Neural cell (in vitro differentiated cells): Measurements from ENCODE around the gene HEBP1. TPM values are rescaled to one million over a fixed set of nuclear protein-coding genes. Genes with fewer than 3 reads are reported as not detected.

ENCODE experiments used
- H2AFZ ChIP-seq: fragments of 200-600, 300-800 bp; sonication (generic), shearing (Covaris generic); 2 replicates; pipeline ENCODE4 v1.6.0; 2014; ENCODE audit warnings: low read depth, mild to moderate bottlenecking, antibody characterized with exemption, low read length, moderate library complexity
- H3F3A ChIP-seq: fragments of 200-600 bp; shearing (Covaris generic); 2 replicates; pipeline ENCODE4 v1.6.1; 2016; ENCODE audit warnings: mild to moderate bottlenecking, moderate library complexity, mixed read lengths, antibody characterized with exemption, low read length; ENCODE audit not compliant: insufficient read depth, poor library complexity, severe bottlenecking
- H3K27ac ChIP-seq: fragments of 200-600, 300-800 bp; sonication (generic), shearing (Covaris generic); 2 replicates; pipeline ENCODE4 v1.5.1; 2014; ENCODE audit warnings: mild to moderate bottlenecking, low read length, moderate library complexity
- H3K27me3 ChIP-seq: fragments of 300-800, 200-600 bp; sonication (generic), shearing (Covaris generic); 2 replicates; pipeline ENCODE4 v1.6.0; 2014; ENCODE audit warnings: mild to moderate bottlenecking, low read depth, low read length, moderate library complexity; ENCODE audit not compliant: insufficient read depth
- H3K36me3 ChIP-seq: fragments of 300-800, 200-600 bp; sonication (generic), shearing (Covaris generic); 2 replicates; pipeline ENCODE4 v1.5.1; 2014; ENCODE audit warnings: mild to moderate bottlenecking, antibody characterized with exemption, low read length, moderate library complexity; ENCODE audit not compliant: insufficient read depth
- H3K4me2 ChIP-seq: fragments of 300-800, 200-600 bp; sonication (generic), shearing (Covaris generic); 2 replicates; pipeline ENCODE4 v1.6.0; 2014; ENCODE audit warnings: mild to moderate bottlenecking, low read length
- H3K4me3 ChIP-seq: fragments of 300-800, 200-600 bp; sonication (generic), shearing (Covaris generic); 2 replicates; pipeline ENCODE4 v1.5.1; 2014; ENCODE audit warnings: mild to moderate bottlenecking, low read length, moderate library complexity
- H3K79me2 ChIP-seq: fragments of 200-600 bp; shearing (Covaris generic); replicated peaks from 2 replicates; pipeline ENCODE4 v1.6.0; 2014; ENCODE audit warnings: mild to moderate bottlenecking, low read length, moderate library complexity; ENCODE audit not compliant: insufficient read depth
- H3K9ac ChIP-seq: fragments of 300-800, 200-600 bp; sonication (generic), shearing (Covaris generic); 2 replicates; pipeline ENCODE4 v1.6.1; 2016; ENCODE audit warnings: mild to moderate bottlenecking, low read length, mixed read lengths
- H3K9me2 ChIP-seq: fragments of 200-600 bp; shearing (Covaris generic); 2 replicates; pipeline ENCODE4 v1.6.1; 2016; ENCODE audit warnings: mild to moderate bottlenecking, low read length, mixed read lengths; ENCODE audit not compliant: insufficient read depth
- H3K9me3 ChIP-seq: fragments of 200-600, 300-800 bp; sonication (generic), shearing (Covaris generic); 2 replicates; pipeline ENCODE4 v1.6.1; 2016; ENCODE audit warnings: mild to moderate bottlenecking, mixed run types, low read length, moderate library complexity, mixed read lengths
- H4K20me1 ChIP-seq: fragments of 200-600 bp; shearing (Covaris generic); 2 replicates; pipeline ENCODE4 v1.6.1; 2016; ENCODE audit warnings: mild to moderate bottlenecking, mixed run types; ENCODE audit not compliant: insufficient read depth
- CTCF ChIP-seq: fragments of 450-650 bp; IDR thresholded peaks from 2 replicates; pipeline ENCODE4 v1.5.1; 2014; ENCODE audit warnings: antibody characterized with exemption, mild to moderate bottlenecking, moderate library complexity; ENCODE audit not compliant: poor library complexity, severe bottlenecking
- EP300 ChIP-seq: fragments of 450-650 bp; conservative IDR thresholded peaks from 2 replicates; pipeline ENCODE4 v1.6.1; 2014; ENCODE audit warnings: antibody characterized with exemption, mild to moderate bottlenecking, moderate library complexity; ENCODE audit not compliant: poor library complexity, severe bottlenecking
- EZH2 ChIP-seq: fragments of 200-600, 300-800 bp; shearing (Covaris generic), sonication (generic); IDR thresholded peaks from 2 replicates; pipeline ENCODE4 v1.6.1; 2014; ENCODE audit warnings: antibody characterized with exemption, low read length, borderline replicate concordance, mild to moderate bottlenecking; ENCODE audit not compliant: insufficient read depth, poor library complexity, severe bottlenecking
- MXI1 ChIP-seq: fragments of 450-650 bp; conservative IDR thresholded peaks from 2 replicates; pipeline ENCODE4 v1.6.1; 2014; ENCODE audit warnings: antibody characterized with exemption, mild to moderate bottlenecking; ENCODE audit not compliant: poor library complexity, severe bottlenecking
- POLR2AphosphoS5 ChIP-seq: IDR thresholded peaks from 2 replicates; pipeline ENCODE4 v1.6.1; 2012
- RAD21 ChIP-seq: fragments of 450-650 bp; conservative IDR thresholded peaks from 2 replicates; pipeline ENCODE4 v1.6.1; 2014; ENCODE audit warnings: antibody characterized with exemption, mild to moderate bottlenecking, moderate library complexity
- REST ChIP-seq: IDR thresholded peaks from 2 replicates; pipeline ENCODE4 v1.6.1; 2012; ENCODE audit warnings: borderline replicate concordance
- SMC3 ChIP-seq: fragments of 450-650 bp; conservative IDR thresholded peaks from 2 replicates; pipeline ENCODE4 v1.6.1; 2014; ENCODE audit warnings: antibody characterized with exemption, mild to moderate bottlenecking, moderate library complexity; ENCODE audit not compliant: poor library complexity
- TAF1 ChIP-seq: IDR thresholded peaks from 2 replicates; pipeline ENCODE4 v1.6.1; 2012; ENCODE audit warnings: low read depth
- polyA plus RNA-seq: library from polyadenylated mRNA; depleted of rRNA; stranded (reverse); fragments of >200 nt; gene quantifications from 2 replicates; pipeline ENCODE4 v1.2.3, GENCODE V29; 2014

The HEBP1 gene
- polyA plus RNA-seq, 1 donor from 2014 or later = 1.2 TPM

- Histone ChIP-seq H3K4me3 (no peak overlapping the region), H3F3A (no peaks in the 10 kb centered on the region), H2AFZ (no peak overlapping the region), H3K9ac (no peak overlapping the region), H3K4me2 (no peak overlapping the region), H3K79me2 (no peaks in the 10 kb centered on the region), H3K27ac (no peak overlapping the region), H3K9me3 (no peaks in the 10 kb centered on the region), H3K27me3 (no peaks in the 10 kb centered on the region), H3K36me3 (no peaks in the 10 kb centered on the region), H3K9me2 (no peaks in the 10 kb centered on the region), H4K20me1 (no peaks in the 10 kb centered on the region)
- TF ChIP-seq SMC3 (no peak), EZH2 (no peak), CTCF (no peak), TAF1 (no peak), POLR2AphosphoS5 (no peak), REST (no peak), RAD21 (no peak), EP300 (no peak), MXI1 (no peak)
These were observed 13.2 kb downstream of the HEBP1 start for GRCh38 chr12:12986775-12987331.

GRCh38 chr12:12985817-12986408 lies 14.2 kb downstream of the HEBP1 start:
- Histone ChIP-seq H4K20me1 (no peaks in the 10 kb centered on the region), H3K79me2 (no peaks in the 10 kb centered on the region), H3K4me3 (no peak overlapping the region), H3K36me3 (no peaks in the 10 kb centered on the region), H3K9me3 (no peaks in the 10 kb centered on the region), H3K27me3 (no peaks in the 10 kb centered on the region), H3K9me2 (no peaks in the 10 kb centered on the region), H3K27ac (no peak overlapping the region), H3K4me2 (no peak overlapping the region), H2AFZ (no peak overlapping the region), H3F3A (no peaks in the 10 kb centered on the region), H3K9ac (no peak overlapping the region)
- no peak for TF ChIP-seq EZH2
